Mesenteric fat pad (tissue), 1 donor: ENCODE measurements around the gene DCAF4L1. TPM values are rescaled to one million over a fixed set of nuclear protein-coding genes. Genes with fewer than 3 reads are reported as not detected.

Experiments
- DNase-seq: peaks from one replicate; pipeline ENCODE4 v3.0.0-alpha.2; 2020; ENCODE audit warnings: low spot score
- long read RNA-seq: library from polyadenylated mRNA; unstranded; transcript quantifications from one replicate; pipeline ENCODE4 v2.0.0, GENCODE V29; 2020
- total RNA-seq: library from RNA; stranded (reverse); fragmentation: NEBNext Ultra II Directional; extraction: Animal tissue kit (Norgen Biotek cat#: 25700); gene quantifications from one replicate; pipeline ENCODE4 v1.2.1, GENCODE V29; 2021
- donor health status: DM: yes; HTN: yes; CAD: no.

The DCAF4L1 gene
- 0.35 TPM for total RNA-seq
- long read RNA-seq, result 0 reads

GRCh38 chr4:41981456-41981855 lies at the start of gene DCAF4L1:
DCAF4L1 (plus strand) TSS chr4:41981756; CDS start chr4:41981793, 37 bp downstream.
- no peak for DNase-seq

DNA sequence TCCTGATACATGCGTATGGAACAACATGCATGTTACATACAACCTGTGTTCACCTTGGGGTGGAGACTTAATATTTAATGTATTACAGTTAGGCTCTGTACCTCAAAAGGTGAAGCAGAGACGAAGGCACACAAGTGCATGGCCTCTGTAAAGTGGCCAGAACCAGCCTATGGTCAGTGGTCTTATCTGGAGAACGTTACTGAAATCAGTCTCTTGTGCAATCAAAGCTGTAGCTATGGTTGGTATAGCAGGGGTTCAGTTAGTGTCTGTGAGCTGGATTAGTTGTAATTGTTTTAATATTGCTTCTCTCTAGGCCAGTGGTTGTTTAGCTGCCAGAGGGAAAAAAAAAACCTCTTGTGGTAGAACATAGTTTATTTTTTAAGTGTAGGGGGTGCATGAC lies 48.6 kb upstream of the DCAF4L1 start:
- DNase-seq, result no peak

- no peak for DNase-seq
These were observed 47.5 kb upstream of the DCAF4L1 start for GRCh38 chr4:41933997-41934503.

DNA sequence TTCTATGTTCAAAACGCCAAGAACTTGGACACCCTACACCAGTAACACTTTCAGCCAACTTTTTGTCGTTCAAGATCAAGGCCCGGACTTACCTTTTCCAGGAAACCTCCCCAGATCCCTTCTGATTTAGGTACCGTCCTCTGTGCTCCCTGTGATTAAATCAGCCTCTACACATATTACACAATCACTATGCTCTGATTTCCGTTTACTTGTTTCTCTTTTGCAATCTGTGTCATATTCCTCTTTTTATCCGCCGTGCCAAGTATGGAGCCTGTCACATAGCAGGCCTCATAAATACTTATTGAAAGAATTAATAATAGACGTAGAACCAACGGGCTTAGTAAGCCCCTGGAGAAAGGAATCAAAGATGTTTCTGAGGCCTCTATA lies 47.0 kb upstream of the DCAF4L1 start:
- no peak for DNase-seq

- DNase-seq, result peak; percentile 94
These were observed 46.5 kb upstream of the DCAF4L1 start, which contains the start of gene TMEM33 for GRCh38 chr4:41934901-41935651. TMEM33 (plus strand) TSS chr4:41935429; CDS start chr4:41935485, 56 bp downstream.

GRCh38 chr4:41935652-41936021 lies 45.9 kb upstream of the DCAF4L1 start:
- no peak for DNase-seq

- no peak for DNase-seq
These were observed 42.4 kb upstream of the DCAF4L1 start for GRCh38 chr4:41939016-41939626.

DNA sequence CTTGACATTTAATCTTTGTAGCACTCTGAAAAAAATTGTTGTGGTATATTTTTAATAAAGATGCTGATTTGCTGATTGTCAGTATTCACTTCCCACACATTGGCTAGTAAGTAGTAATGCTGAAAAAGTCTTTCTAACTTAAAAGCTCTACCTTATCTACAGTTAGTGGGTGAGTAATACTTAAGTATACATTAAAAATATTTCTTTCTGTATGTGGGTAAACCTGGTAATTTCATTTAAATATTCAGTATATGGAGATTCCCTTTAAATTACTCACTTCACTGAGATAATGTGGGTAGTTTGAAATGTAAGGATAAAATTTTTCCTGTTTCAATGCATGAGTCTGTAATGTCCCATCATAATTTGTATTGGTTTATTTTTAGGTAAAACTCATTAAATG lies 40.7 kb upstream of the DCAF4L1 start:
- DNase-seq, result no peak

GRCh38 chr4:41943506-41943905 lies 38.0 kb upstream of the DCAF4L1 start:
- no peak for DNase-seq

DNA sequence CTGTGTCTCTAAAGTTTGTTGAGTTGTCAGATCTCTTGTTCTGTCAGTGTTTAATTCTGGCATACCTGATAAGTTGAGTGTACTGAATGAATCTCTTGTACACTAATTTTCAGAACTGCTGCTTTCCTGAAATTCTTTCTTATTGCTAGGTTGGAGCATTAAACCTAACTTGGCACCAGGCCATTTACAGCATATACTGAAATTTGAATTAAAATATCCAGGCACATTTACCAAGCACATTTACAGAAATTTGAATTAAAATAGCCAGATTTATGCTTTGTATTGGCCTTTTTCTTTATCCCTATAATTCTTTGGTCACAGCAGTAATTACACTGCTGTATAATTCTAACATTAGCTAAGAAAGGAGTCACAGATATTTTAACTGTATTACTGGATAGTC lies 37.5 kb upstream of the DCAF4L1 start:
- no peak for DNase-seq

GRCh38 chr4:41949531-41949930 lies 32.0 kb upstream of the DCAF4L1 start:
- DNase-seq, result no peak

- DNase-seq, result no peak
These were observed 23.9 kb upstream of the DCAF4L1 start for GRCh38 chr4:41957634-41958033.

- DNase-seq, result no peak
These were observed 18.5 kb upstream of the DCAF4L1 start for GRCh38 chr4:41963105-41963504.

- DNase-seq, result no peak
These were observed 17.2 kb upstream of the DCAF4L1 start for GRCh38 chr4:41964401-41964800.

GRCh38 chr4:41967392-41967791 lies 14.2 kb upstream of the DCAF4L1 start:
- no peak for DNase-seq

DNA sequence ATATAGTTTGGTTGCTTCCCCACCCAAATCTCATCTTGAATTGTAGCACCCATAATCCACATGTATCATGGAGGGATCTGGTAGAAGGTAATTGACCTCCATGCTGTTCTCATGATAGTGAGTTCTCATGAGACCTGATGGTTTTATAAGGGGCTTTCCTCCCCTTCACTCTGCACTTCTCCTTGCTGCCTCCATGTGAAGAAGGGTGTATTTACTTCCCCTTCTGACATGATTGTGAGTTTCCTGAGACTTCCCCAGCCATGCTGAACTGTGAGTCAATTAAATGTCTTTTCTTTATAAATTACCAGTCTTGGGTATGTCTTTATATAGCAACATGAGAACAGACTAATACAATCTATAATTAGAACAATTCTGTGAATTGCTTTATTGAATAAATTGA lies 11.9 kb upstream of the DCAF4L1 start:
- no peak for DNase-seq

DNA sequence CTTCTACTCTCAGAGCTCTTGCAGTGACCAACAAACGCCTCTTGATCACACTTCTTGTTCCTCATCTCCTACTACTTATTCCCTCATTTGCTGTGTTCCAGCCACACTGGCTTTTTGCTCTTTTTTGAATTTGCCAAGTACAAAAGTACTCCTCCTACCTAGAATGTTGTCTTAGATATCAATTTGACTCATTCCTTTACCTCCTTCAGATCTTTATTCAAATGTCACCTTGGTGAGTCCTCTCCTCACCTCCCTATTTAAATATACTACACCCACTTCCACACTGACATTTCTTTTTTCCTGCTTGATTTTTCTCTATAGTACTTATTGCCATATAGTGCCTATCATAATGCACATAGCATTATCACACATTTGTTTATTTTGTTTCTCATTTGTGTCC lies 6.2 kb upstream of the DCAF4L1 start:
- no peak for DNase-seq

DNA sequence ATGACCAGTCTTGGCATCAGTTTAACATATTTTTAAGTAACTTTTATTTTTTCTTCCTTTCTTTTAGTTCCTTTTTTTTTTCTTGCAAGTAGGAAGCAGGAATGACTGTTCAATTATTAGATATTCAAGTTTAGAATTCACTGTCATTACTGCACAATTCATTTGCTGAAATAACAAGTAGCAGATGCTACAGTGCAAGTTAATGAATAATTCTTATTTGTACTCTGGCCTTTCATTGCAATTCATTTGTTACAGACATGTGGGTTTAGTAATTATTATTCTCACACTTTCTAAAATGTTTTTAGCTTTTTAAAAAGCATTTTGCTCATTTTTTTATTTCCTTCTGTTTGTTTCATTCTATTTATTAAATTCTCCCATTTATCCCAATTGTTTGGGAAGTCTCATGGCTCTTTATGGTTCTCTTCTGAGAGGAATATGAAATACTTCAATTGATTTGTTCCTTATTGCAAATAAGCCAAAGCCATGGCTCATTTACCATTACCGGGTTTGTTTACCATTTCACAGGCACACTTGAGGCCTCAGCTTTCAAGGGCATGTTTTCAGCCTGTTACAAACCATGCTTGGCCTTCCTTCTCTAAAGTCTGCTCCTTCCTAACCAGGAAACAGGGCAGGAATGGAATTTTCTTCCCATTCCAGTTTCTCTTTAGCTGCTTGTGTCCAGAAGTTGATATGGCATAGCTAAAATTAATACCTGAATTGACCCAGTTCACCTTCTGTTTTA lies 4.6 kb upstream of the DCAF4L1 start:
- no peak for DNase-seq

DNA sequence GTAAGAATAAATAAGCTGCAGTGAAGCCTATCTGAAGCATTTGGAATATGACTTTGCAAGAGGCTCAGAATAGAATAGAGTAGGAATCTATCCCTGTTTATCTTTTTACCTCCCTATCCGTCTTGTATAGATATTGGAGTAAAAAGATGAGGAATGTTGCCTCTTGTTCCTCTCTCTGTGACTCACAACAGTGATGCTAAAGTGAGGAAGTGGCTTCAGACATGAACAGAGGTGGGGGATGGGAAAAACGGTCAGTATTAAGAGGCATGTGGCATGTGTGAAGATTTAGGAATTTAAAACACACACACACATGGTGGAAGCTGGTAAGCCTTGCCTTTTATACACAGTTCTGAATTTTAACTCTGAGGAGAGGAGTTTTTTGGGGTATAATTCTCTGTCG lies 3.8 kb upstream of the DCAF4L1 start:
- no peak for DNase-seq

DNA sequence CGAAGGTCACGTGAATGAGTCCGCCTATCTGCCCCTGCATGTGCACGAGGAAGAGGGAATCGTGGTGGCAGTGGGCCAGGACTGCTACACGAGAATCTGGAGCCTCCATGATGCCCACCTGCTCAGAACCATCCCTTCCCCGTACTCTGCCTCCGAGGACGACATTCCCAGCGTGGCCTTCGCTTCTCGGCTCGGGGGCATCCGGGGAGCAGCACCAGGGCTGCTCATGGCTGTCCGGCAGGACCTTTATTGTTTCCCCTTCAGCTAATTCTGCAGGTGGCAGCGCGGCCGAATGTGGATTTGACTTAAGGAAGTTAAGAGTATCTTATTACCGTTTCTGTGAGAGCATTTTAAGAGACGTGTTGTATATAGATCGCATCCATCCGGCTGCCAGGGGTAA lies 1.2 kb downstream of the DCAF4L1 start:
- DNase-seq, result no peak

DNA sequence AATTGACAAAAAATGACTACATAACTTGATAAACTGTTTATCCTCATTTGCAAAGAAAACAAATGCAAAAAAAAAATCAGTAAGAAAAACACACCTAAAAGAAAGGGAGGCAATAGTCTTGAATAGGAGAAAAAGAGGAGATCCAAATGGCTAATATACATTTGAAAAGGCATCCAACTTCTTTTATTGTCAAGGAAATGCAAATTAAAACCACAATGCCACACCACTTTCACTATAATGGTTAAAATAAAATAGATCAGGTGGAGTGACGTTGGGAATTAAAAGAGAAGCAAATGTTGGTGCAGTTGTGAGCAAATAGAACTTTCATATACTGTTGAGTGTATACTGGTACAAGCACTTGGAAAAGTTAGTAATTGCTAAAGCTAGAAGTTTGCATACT lies 3.6 kb downstream of the DCAF4L1 start:
- no peak for DNase-seq

- no peak for DNase-seq
These were observed 8.4 kb downstream of the DCAF4L1 start for GRCh38 chr4:41989994-41990364.
